Loucy (cell line): ENCODE measurements around the gene HSPA9.

Source experiments
- H2AFZ ChIP-seq: fragments of 200-600 bp; sonication (generic); 2 replicates; pipeline ENCODE4 v1.6.0; 2016; ENCODE audit warnings: antibody characterized with exemption, mild to moderate bottlenecking, low read length, moderate library complexity
- H3F3A ChIP-seq: fragments of 200-600 bp; 2 replicates; pipeline ENCODE4 v1.6.0; 2016; ENCODE audit warnings: antibody characterized with exemption, low read depth, mild to moderate bottlenecking
- H3K27me3 ChIP-seq: fragments of 200-600 bp; sonication (generic); 2 replicates; pipeline ENCODE4 v1.6.1; 2014; ENCODE audit warnings: low read length, mild to moderate bottlenecking; ENCODE audit not compliant: insufficient read depth, poor library complexity, severe bottlenecking
- H3K36me3 ChIP-seq: fragments of 200-600 bp; sonication (generic); 2 replicates; pipeline ENCODE4 v1.6.1; 2016; ENCODE audit warnings: low read length; ENCODE audit not compliant: insufficient read depth
- H3K4me1 ChIP-seq: fragments of 200-600 bp; sonication (generic); 2 replicates; pipeline ENCODE4 v1.5.1; 2014; ENCODE audit warnings: low read length, mild to moderate bottlenecking; ENCODE audit not compliant: insufficient read depth, poor library complexity, severe bottlenecking
- H3K4me2 ChIP-seq: fragments of 200-600 bp; sonication (generic); 2 replicates; pipeline ENCODE4 v1.6.0; 2014; ENCODE audit warnings: antibody characterized with exemption, low read length, low read depth, mild to moderate bottlenecking; ENCODE audit not compliant: poor library complexity, severe bottlenecking
- H3K4me3 ChIP-seq: fragments of 200-600 bp; sonication (generic); 2 replicates; pipeline ENCODE4 v1.5.1; 2014; ENCODE audit warnings: low read length, mild to moderate bottlenecking, mixed read lengths; ENCODE audit not compliant: poor library complexity, severe bottlenecking
- H3K79me2 ChIP-seq: fragments of 200-600 bp; sonication (generic); 2 replicates; pipeline ENCODE4 v1.6.1; 2014; ENCODE audit warnings: low read length; ENCODE audit not compliant: insufficient read depth
- H3K9ac ChIP-seq: fragments of 200-600 bp; sonication (generic); 2 replicates; pipeline ENCODE4 v1.6.0; 2014; ENCODE audit warnings: mild to moderate bottlenecking, low read depth, low read length, moderate library complexity; ENCODE audit not compliant: poor library complexity, severe bottlenecking
- H3K9me2 ChIP-seq: fragments of 200-600 bp; sonication (generic); replicated peaks from 2 replicates; pipeline ENCODE4 v1.6.1; 2016; ENCODE audit warnings: low read depth, low read length, mixed read lengths
- H3K9me3 ChIP-seq: fragments of 200-600 bp; sonication (generic); 2 replicates; pipeline ENCODE4 v1.6.1; 2014; ENCODE audit warnings: mild to moderate bottlenecking, antibody characterized with exemption, low read length, low read depth; ENCODE audit not compliant: insufficient read depth
- H4K20me1 ChIP-seq: fragments of 200-600 bp; sonication (generic); 2 replicates; pipeline ENCODE4 v1.6.0; 2014; ENCODE audit warnings: antibody characterized with exemption, low read length, mild to moderate bottlenecking; ENCODE audit not compliant: insufficient read depth, poor library complexity, severe bottlenecking
- CTCF ChIP-seq: fragments of 200-600 bp; sonication (generic); conservative IDR thresholded peaks from 2 replicates; pipeline ENCODE4 v1.5.1; 2014; ENCODE audit warnings: mild to moderate bottlenecking, antibody characterized with exemption, low read length
- EZH2phosphoT487 ChIP-seq: fragments of 200-600 bp; IDR thresholded peaks from 2 replicates; pipeline ENCODE4 v1.6.1; 2018; ENCODE audit warnings: antibody characterized with exemption, mild to moderate bottlenecking, moderate library complexity, borderline replicate concordance

HSPA9 gene

DNA sequence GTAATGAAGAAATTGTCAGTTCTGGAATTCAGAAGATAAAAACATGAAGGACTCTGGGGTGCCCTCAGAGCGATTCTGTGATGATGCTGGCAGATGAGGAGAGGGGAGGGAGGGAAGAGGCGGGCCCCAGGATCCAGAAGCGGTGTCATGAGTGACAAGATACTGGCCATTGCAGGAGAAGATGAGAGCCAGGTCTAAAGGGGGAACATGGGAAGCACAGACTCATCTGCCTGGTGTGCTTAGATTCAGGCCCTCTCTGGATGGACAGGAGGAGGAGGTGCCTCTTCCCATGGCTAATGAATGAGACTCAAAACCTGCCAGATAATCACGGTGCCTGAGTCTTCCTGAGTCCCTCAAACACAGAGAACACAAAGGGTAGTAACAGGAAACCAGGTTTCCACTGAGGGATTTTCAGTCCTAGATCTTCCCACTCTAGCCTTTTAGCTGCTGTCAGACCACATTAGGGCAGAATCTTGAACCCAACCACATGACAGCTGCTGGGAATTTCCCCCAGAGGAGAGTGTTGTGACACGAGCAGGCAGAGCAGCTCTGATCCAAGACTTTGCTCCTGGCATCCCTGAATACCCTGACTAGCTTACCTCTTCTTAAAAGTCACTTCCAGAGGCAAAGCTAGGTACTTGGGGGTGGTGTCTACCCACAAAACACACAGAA is 28.2 kb upstream of the HSPA9 start:
- Histone ChIP-seq H2AFZ (no peak overlapping the region), H3K4me2 (no peak overlapping the region), H3K36me3 (no peaks in the 10 kb centered on the region), H3K9ac (no peak overlapping the region), H3K4me3 (no peak overlapping the region), H4K20me1 (no peaks in the 10 kb centered on the region), H3F3A (no peaks in the 10 kb centered on the region), H3K9me3 (no peaks in the 10 kb centered on the region), H3K4me1 (peaks cover 13% of the 10 kb centered on the region), H3K9me2 (no peaks in the 10 kb centered on the region), H3K79me2 (no peaks in the 10 kb centered on the region), H3K27me3 (no peaks in the 10 kb centered on the region)
- no peak for TF ChIP-seq EZH2phosphoT487
- no peak for TF ChIP-seq CTCF

GRCh38 chr5:138602371-138603000 is 27.3 kb upstream of the HSPA9 start:
- H3K4me1 ChIP-seq = peaks cover 13% of the 10 kb centered on the region
- no peak overlapping the region for H3K4me3 ChIP-seq
- no peaks in the 10 kb centered on the region for H3K36me3 ChIP-seq
- H3K9me3 ChIP-seq = no peaks in the 10 kb centered on the region
- H4K20me1 ChIP-seq = no peaks in the 10 kb centered on the region
- H3K4me2 ChIP-seq = no peak overlapping the region
- no peaks in the 10 kb centered on the region for H3K9me2 ChIP-seq
- no peaks in the 10 kb centered on the region for H3K79me2 ChIP-seq
- no peak overlapping the region for H2AFZ ChIP-seq
- H3K9ac ChIP-seq = no peak overlapping the region
- TF ChIP-seq CTCF (no peak), EZH2phosphoT487 (no peak)
- no peaks in the 10 kb centered on the region for H3K27me3 ChIP-seq
- H3F3A ChIP-seq = no peaks in the 10 kb centered on the region

- peaks cover 16% of the 10 kb centered on the region for H3K4me1 ChIP-seq
- no peaks in the 10 kb centered on the region for H4K20me1 ChIP-seq
- no peaks in the 10 kb centered on the region for H3K27me3 ChIP-seq
- H3K9ac ChIP-seq = no peak overlapping the region
- no peak for TF ChIP-seq CTCF
- TF ChIP-seq EZH2phosphoT487 = no peak
- no peak overlapping the region for H3K4me2 ChIP-seq
- no peak overlapping the region for H3K4me3 ChIP-seq
- H3F3A ChIP-seq = no peaks in the 10 kb centered on the region
- H2AFZ ChIP-seq = no peak overlapping the region
- H3K79me2 ChIP-seq = no peaks in the 10 kb centered on the region
- no peaks in the 10 kb centered on the region for H3K9me2 ChIP-seq
- no peaks in the 10 kb centered on the region for H3K36me3 ChIP-seq
- no peaks in the 10 kb centered on the region for H3K9me3 ChIP-seq
Measured at GRCh38 chr5:138601444-138601843, 26.2 kb upstream of the HSPA9 start.
